HUES64 (cell line): ENCODE data around the gene SNAP23.
"Not testable (repeated sequence)": the region's sequence is repeated elsewhere in the genome, so short reads cannot be mapped to it uniquely, and the experiment has no call there.

Experiments used
- H3K27ac ChIP-seq: 2 replicates; pipeline ENCODE4 v1.7.0; 2013; ENCODE audit warnings: low read depth, low read length, inconsistent platforms
- H3K27me3 ChIP-seq: 2 replicates; pipeline ENCODE4 v1.6.1; 2013; ENCODE audit warnings: mild to moderate bottlenecking, low read length; ENCODE audit not compliant: insufficient read depth
- H3K36me3 ChIP-seq: 2 replicates; pipeline ENCODE4 v1.6.1; 2013; ENCODE audit warnings: mild to moderate bottlenecking, low read length; ENCODE audit not compliant: insufficient read depth
- H3K4me1 ChIP-seq: 2 replicates; pipeline ENCODE4 v1.6.1; 2013; ENCODE audit warnings: mild to moderate bottlenecking, low read length, moderate library complexity; ENCODE audit not compliant: insufficient read depth
- H3K4me3 ChIP-seq: 2 replicates; pipeline ENCODE4 v1.5.1; 2013; ENCODE audit warnings: mild to moderate bottlenecking, low read length, moderate library complexity
- H3K9ac ChIP-seq: 2 replicates; pipeline ENCODE4 v1.6.1; 2013; ENCODE audit warnings: mild to moderate bottlenecking, low read depth, low read length
- H3K9me3 ChIP-seq: 2 replicates; pipeline ENCODE4 v1.6.1; 2013; ENCODE audit warnings: low read depth, low read length; ENCODE audit not compliant: insufficient read depth
- WGBS: fragments of 150-250, 120-280 bp; methylation state at CpG from one replicate; pipeline ENCODE4 v1.1.7; 2013; ENCODE audit warnings: missing lambda C conversion rate; 5-methylcytosine and 5-hydroxymethylcytosine counted together

SNAP23 gene

DNA sequence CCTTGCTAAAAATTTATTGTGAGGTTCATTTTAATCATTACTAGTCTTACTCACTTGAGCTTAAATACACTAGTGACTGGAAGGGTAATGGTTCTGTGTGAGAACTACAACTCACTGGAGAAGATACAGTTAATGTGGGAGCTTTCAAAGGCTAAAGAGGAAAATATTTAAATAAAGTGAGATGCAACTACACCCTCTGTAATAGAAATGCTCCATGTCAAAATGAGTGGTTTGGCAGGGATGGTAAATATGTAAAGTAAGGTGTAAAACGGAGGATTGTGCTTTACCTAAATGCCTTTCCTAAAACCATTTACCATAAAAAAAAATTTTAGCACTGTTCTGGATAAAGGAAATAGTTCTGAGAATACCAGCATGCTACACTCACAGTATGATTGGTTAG, 37.8 kb downstream of the SNAP23 start:
- Histone ChIP-seq H3K4me3 (no peak overlapping the region), H3K9me3 (no peaks in the 10 kb centered on the region), H3K9ac (no peak overlapping the region), H3K36me3 (peaks cover 52% of the 10 kb centered on the region), H3K27ac (no peak overlapping the region), H3K27me3 (no peaks in the 10 kb centered on the region), H3K4me1 (no peaks in the 10 kb centered on the region)
- no CpG with 5 or more reads among the region's 1 CpG for WGBS

DNA sequence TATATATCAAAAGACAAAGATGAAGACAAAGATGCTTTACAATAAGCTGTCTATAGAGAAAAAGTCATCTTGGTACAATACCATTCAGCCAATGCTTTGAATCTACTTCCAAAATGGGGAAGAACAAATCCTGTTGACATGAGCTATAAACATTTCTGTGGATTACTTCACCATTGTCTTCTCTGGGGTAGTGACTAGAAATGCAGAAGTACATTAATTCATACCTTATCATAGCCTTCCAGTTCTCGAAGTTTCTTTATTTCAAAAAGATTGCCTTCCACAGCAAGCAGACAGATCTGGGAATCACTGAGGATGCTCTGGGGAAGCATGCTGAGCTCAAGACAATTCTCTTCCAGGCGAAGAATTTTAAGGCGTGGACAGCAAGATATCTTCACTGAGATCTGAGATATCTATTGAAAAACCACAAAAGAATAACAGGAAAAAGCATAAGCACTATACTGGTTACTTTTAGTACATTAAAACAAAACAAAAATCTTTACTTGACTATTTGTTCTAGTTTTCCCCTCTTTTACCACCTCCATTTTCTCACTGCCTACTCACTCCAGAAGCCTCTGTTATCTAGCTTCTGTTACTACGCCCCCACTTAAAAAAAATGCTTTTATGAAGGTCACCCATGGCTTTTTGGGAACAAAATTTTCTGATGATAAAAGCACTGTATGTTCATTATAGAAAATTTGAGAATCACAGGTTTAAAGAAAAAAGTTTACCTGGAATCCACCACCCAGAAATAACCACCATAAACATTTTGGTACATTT, 49.6 kb downstream of the SNAP23 start:
- 95% methylated on average over 4 of the region's 4 CpGs for WGBS
- Histone ChIP-seq H3K4me1 (peaks cover 8% of the 10 kb centered on the region), H3K36me3 (peaks cover 32% of the 10 kb centered on the region)

DNA sequence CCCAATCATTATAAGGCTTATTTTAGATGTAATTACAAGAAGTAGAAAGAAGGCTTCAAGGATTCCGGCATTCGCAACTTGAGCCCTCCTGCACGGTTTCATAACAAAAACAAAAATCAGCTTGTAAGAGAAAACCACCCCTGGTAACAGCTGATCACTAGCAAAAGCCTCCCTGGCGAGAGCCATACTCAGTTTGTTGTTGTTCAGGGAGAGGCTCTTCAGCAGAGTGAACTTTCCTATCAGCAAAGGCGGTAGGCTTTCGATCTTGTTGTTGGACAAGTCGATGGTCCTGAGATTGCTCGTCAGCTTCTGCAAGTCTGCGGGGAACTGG, 52.4 kb downstream of the SNAP23 start:
- peaks cover 8% of the 10 kb centered on the region for H3K4me1 ChIP-seq
- H3K36me3 ChIP-seq = peaks cover 29% of the 10 kb centered on the region
- WGBS = 6% methylated on average over 9 of the region's 9 CpGs
- H3K4me3 ChIP-seq = peak overlapping the region; percentile 100
- no peak overlapping the region for H3K27ac ChIP-seq
- H3K27me3 ChIP-seq = no peaks in the 10 kb centered on the region
- no peaks in the 10 kb centered on the region for H3K9me3 ChIP-seq
- H3K9ac ChIP-seq = peak overlapping the region; percentile 89

More for the DNA sequence above, 49.6 kb downstream of the SNAP23 start:
- Histone ChIP-seq H3K4me3 (no peak overlapping the region), H3K9ac (no peak overlapping the region), H3K27me3 (no peaks in the 10 kb centered on the region), H3K9me3 (no peaks in the 10 kb centered on the region), H3K27ac (no peak overlapping the region)

DNA sequence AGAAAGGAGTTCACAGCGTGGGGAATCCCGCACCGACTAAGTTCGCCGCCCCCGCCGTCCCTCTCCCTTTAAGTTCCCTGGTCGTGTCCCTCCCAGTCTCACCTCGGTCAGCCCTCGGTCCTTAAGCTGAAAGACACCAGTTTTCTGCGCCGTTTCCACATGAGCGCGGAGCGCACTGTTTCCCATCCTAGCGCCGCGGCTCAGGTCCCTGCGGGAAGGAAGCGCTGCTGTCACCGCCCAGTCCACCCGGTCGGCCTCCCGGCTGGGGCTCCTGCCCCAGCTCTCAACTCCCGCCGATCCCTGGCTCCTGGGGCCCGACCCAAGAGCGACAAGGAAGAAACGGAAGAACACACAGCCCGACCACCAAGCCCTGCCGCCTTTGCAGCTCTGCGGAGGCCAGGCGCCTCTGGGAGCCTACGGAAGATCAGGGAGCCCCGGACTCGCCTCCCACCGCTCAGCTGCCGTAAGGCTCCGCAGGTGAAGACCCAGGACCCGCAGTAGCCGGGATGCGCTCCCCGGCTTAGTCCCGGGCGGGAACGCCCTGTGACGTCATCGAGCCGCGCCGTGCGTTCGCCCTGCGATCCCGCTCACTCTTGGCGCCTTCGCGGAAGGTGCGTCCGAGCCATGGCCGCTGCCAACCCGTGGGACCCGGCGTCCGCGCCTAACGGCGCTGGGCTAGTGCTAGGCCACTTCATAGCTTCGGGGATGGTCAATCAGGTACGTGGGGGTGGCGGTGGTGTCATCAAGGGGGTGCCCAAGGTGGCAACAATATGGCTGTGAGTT, 53.0 kb downstream of the SNAP23 start, which contains the start of the genes HAUS2 and LRRC57:
HAUS2 (plus strand) TSS at position 590 of the 783 bp plus-strand sequence; CDS start at position 625, 35 bp downstream.
LRRC57 (minus strand) TSS at position 545 of the 783 bp plus-strand sequence; CDS start at position 186, 359 bp downstream.
- WGBS = under 1% methylated on average over 71 of the region's 71 CpGs
- Histone ChIP-seq H3K4me3 (peak within 1 kb of the TSS; percentile 100), H3K27ac (peak within 1 kb of the TSS; percentile 78), H3K4me1 (peaks cover 8% of the 10 kb centered on the region), H3K27me3 (no peaks in the 10 kb centered on the region), H3K9me3 (no peaks in the 10 kb centered on the region), H3K9ac (peak within 1 kb of the TSS; percentile 89), H3K36me3 (peaks cover 27% of the 10 kb centered on the region)

DNA sequence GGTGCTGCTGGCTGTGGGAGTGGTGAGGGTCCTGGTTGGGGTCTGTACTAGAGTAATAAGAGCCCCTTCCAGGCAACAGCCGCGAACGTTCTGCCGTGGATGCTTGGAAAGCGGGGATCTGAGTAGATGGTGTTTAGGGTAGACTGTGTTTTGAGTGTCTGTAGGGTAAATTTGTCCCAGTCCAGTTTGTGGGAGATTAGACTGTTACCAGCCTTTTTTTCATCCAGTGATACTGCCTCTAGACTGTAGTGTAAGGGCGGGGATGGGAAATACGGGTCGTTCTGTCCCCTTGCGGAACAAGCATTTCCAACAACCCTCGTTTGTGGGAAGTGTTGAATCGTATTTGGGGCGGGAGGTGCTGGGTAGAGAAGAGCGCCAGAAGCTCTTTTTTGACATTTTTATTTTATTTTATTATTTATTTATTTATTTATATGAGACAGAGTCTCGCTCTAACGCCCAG, 53.6 kb downstream of the SNAP23 start:
- Histone ChIP-seq H3K4me3 (peak overlapping the region; percentile 100), H3K4me1 (peaks cover 8% of the 10 kb centered on the region), H3K36me3 (peaks cover 26% of the 10 kb centered on the region), H3K27ac (peak overlapping the region; percentile 78), H3K27me3 (no peaks in the 10 kb centered on the region), H3K9ac (peak overlapping the region; percentile 89), H3K9me3 (no peaks in the 10 kb centered on the region)
- under 1% methylated on average over 12 of the region's 15 CpGs for WGBS

DNA sequence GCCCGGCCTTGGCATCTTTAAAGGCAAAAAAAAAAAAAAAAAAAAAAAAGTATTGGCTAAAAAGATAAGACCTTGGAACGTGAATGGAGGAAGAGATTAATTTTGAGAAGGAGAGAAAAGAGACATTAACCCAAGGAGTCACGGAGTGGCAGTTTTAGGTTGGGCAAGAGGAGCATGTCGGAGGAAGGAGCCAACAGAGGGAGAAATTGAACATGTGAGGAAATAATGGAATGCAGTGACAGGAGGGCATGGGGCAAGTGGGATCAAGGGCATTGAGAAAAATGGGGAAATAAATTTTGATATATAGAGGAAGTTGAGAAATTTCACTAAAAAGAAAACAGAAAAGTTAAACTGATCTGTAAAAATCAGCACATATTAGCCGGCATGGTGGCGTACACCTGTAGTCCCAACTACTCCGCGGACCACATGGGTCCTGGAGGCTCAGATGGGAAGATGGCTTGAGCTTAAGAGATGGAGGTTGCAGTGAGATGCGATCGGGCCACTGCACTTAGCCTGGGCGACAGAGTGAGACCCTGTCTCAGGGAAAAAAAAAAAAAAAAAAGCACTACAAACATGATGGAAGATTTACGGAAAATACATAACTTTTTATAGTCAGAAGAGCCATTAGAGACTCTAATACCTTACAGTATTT, 54.4 kb downstream of the SNAP23 start:
- WGBS = 80% methylated on average over 10 of the region's 12 CpGs
- no peaks in the 10 kb centered on the region for H3K27me3 ChIP-seq
- peaks cover 20% of the 10 kb centered on the region for H3K36me3 ChIP-seq
- H3K4me1 ChIP-seq = peaks cover 8% of the 10 kb centered on the region
- H3K4me3 ChIP-seq = peak overlapping the region; percentile 100
- no peak overlapping the region for H3K27ac ChIP-seq
- no peaks in the 10 kb centered on the region for H3K9me3 ChIP-seq
- no peak overlapping the region for H3K9ac ChIP-seq

DNA sequence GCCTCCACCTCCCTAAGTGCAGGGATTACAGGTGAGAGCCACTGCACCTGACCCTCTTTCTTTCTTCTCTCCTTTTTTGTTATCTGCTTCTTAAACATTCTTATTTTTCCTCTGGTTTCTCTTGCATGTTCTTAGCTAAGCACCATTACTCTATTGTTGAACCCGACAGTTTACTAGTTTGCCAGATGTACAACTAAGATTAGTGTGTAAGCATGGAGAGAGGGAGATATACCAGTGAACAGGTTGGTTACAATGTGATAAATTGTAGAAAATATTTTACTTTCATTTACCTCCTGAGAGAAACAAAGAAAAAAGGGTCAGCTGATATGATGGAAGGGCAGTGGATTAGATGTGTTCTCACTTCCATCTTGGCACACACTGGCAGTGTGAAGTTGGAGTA, 58.1 kb downstream of the SNAP23 start:
- Histone ChIP-seq H3K9me3 (no peaks in the 10 kb centered on the region), H3K27me3 (no peaks in the 10 kb centered on the region), H3K9ac (no peak overlapping the region), H3K4me1 (no peaks in the 10 kb centered on the region), H3K36me3 (peaks cover 20% of the 10 kb centered on the region), H3K4me3 (no peak overlapping the region), H3K27ac (no peak overlapping the region)
- WGBS = 100% methylated on average over 1 of the region's 1 CpG

DNA sequence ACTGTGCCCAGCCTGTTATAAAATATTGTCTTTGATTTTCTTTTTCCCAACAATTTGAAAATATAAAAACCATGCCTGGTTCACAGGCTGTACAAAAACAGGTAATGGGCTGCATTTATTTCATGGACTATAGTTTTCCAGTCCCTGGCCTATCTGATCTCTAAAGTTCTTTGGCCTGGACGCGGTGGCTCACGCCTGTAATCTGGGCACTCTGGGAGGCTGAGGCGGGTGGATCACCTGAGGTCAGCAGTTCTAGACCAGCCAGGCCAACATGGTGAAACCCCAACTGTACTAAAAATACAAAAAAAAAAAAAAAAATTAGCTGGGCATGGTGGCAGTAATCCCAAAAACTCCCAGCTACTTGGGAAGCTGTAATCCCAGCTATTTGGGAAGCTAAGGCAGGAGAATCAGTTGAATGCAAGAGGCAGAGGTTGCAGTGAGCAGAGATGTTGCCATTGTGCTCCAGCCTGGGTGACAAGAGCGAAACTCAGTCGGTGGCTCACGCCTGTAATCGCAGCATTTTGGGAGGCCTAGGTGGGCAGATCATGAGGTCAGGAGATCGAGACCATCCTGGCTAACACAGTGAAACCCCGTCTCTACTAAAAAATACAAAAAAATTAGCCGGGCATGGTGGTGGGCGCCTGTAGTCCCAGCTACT, 61.2 kb downstream of the SNAP23 start:
- H3K36me3 ChIP-seq = peaks cover 51% of the 10 kb centered on the region
- not testable (repeated sequence) for H3K27ac ChIP-seq, H3K9ac ChIP-seq, H3K27me3 ChIP-seq, H3K9me3 ChIP-seq, H3K4me1 ChIP-seq, H3K4me3 ChIP-seq
- WGBS = 96% methylated on average over 11 of the region's 12 CpGs

DNA sequence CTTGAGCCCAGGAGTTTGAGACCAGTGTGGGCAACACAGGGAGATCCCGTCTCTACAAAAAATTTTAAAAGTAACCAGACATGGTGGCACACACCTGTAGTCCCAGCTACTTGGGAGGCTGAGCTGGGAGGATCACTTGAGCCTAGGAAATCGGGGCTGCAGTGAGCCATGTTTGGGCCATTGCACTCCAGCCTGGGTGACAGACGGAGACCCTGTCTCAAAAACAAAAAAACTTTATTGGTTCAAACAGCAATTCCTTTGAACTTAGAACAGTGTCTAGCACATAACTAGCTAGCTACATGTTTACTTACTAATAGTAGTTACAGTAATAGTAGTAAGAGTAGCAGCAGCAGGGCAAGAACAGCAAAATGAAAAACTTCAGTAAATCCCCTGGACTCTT, 63.3 kb downstream of the SNAP23 start:
- no peaks in the 10 kb centered on the region for H3K27me3 ChIP-seq
- H3K4me3 ChIP-seq = no peak overlapping the region
- H3K9me3 ChIP-seq = no peaks in the 10 kb centered on the region
- no peak overlapping the region for H3K27ac ChIP-seq
- no peak overlapping the region for H3K9ac ChIP-seq
- H3K36me3 ChIP-seq = peaks cover 66% of the 10 kb centered on the region
- WGBS = 97% methylated on average over 3 of the region's 3 CpGs
- H3K4me1 ChIP-seq = no peaks in the 10 kb centered on the region

DNA sequence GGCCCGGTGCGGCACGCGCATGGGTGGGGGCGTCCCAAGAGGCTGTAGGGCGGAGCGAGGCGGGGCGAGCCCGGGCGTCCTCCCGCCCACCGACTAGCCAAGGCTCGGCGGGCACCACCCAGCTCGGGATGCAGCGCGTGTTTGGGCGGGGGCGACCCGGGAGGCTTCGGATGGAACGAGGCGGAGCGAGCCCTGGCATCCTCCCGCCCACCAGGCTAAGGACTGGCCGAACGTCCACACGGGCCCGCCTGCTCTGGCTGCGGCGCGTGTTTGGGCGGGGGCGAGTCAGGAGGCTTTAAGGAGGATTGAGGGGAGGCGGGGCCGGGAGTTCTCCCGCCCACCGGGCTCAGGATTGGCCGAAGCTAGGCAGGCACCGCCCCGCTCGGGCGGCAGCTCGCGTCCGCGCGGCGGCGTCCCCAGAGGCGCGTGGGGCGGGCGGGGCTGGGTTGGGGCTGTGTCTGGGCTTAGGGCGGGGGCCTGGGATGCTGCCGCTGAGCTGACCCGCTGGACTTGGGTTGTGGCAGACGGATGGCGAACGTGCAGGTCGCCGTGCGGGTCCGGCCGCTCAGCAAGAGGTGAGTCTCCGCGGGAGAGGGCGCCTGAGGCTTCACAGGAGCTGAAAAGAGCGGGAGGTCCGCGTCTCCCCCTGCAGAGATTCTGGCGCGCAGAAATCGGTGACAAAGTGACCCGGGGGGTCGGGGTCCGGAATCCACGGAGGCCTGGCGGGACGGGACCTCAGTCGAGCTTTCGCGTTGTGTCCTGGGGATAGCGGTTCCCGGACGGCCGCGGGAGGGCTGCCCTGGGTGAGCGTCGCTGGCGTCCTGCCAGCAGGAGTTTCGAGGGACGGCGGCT, 80.0 kb downstream of the SNAP23 start, which contains the start of gene STARD9:
STARD9 (plus strand) TSS at position 419 of the 852 bp plus-strand sequence; CDS start at position 529, 110 bp downstream.
- 0 out of 2 replicates have a peak, but pooled peaks cover 4% of the 10 kb centered on the region for H3K4me1 ChIP-seq
- peak within 1 kb of the TSS; percentile 77 for H3K4me3 ChIP-seq
- H3K27me3 ChIP-seq = peaks cover 38% of the 10 kb centered on the region
- peak within 1 kb of the TSS; percentile 79 for H3K9ac ChIP-seq
- no peaks in the 10 kb centered on the region for H3K36me3 ChIP-seq
- WGBS = under 1% methylated on average over 95 of the region's 95 CpGs
- H3K27ac ChIP-seq = no peak within 1 kb of the TSS
- H3K9me3 ChIP-seq = no peaks in the 10 kb centered on the region
